IgD-negative memory B cell (primary cell): Measurements from ENCODE around the gene P2RY12. TPM values are rescaled to one million over a fixed set of nuclear protein-coding genes. Genes with fewer than 3 reads are reported as not detected.

Source experiments
- H3K27ac Mint-ChIP-seq, 3 donors: one replicate each; pipeline ENCODE4 v1.8.0; 2020 to 2022; ENCODE audit warnings: mild to moderate bottlenecking in 3 of 3, mixed read lengths in 3 of 3, moderate library complexity in 1 of 3
- H3K27me3 Mint-ChIP-seq: one replicate; pipeline ENCODE4 v1.8.0; 2021; ENCODE audit warnings: mixed read lengths
- H3K36me3 Mint-ChIP-seq: one replicate; pipeline ENCODE4 v1.8.0; 2020; ENCODE audit warnings: mild to moderate bottlenecking, mixed read lengths
- H3K4me1 Mint-ChIP-seq, 3 donors: one replicate each; pipeline ENCODE4 v1.8.0; 2020 to 2022; ENCODE audit warnings: mixed read lengths in 3 of 3, mild to moderate bottlenecking in 1 of 3
- H3K4me3 Mint-ChIP-seq, 4 donors: one replicate each; pipeline ENCODE4 v1.8.0; 2020 to 2022; ENCODE audit warnings: mild to moderate bottlenecking in 4 of 4, mixed read lengths in 4 of 4, moderate library complexity in 3 of 4
- H3K9me3 Mint-ChIP-seq, 3 donors: one replicate each; pipeline ENCODE4 v1.8.0; 2020 to 2021; ENCODE audit warnings: mixed read lengths in 3 of 3, mild to moderate bottlenecking in 1 of 3
- polyA plus RNA-seq: library from polyadenylated mRNA; unstranded; fragments of 300-500 nt; fragmentation: Illumina TruSeq; gene quantifications from one replicate; pipeline ENCODE4 v1.2.3, GENCODE V29; 2021

Gene P2RY12
- polyA plus RNA-seq, 1 donor from 2014 or later = 1.7 TPM

DNA sequence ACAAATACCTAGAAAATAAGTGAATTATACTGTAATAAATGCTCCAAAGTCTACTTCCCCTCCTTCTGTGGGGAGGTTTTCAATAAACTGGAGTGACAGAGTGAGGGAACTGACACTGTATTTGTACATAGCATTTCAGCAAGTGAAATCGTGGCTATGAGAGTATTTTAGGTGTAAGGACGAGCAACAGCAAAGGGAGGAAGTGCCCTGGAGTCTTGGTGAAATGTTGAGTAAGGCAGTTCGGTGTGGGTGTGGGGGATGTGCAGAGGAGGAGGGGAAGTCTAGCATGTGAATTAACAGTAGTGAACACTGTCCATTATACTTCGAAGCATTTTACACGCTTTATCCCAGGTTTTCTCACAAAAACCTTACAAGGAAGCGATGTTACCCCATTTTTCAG is 37.1 kb downstream of the P2RY12 start:
- Mint-ChIP-seq H3K27ac (peak overlapping the region in 1 of 3 donors; percentile 29), H3K36me3 (peaks cover 2% of the 10 kb centered on the region), H3K9me3 (no peaks in the 10 kb centered on the region), H3K4me3 (no peak overlapping the region), H3K27me3 (peaks cover 5% of the 10 kb centered on the region), H3K4me1 (peaks cover 14 to 26% (median 21%) of the 10 kb centered on the region in 3 donors)

GRCh38 chr3:151346292-151346691 is 38.3 kb downstream of the P2RY12 start:
- H3K36me3 Mint-ChIP-seq = peaks cover 2% of the 10 kb centered on the region
- peak overlapping the region in 1 of 3 donors; percentile 80 for H3K27ac Mint-ChIP-seq
- peaks cover 6 to 16% (median 11%) of the 10 kb centered on the region in 3 donors for H3K4me1 Mint-ChIP-seq
- no peak overlapping the region for H3K4me3 Mint-ChIP-seq
- H3K9me3 Mint-ChIP-seq = peaks cover 0 to 2% (median 0%) of the 10 kb centered on the region in 3 donors
- H3K27me3 Mint-ChIP-seq = peaks cover 5% of the 10 kb centered on the region

GRCh38 chr3:151345859-151346258 is 38.7 kb downstream of the P2RY12 start:
- Mint-ChIP-seq H3K27me3 (peaks cover 5% of the 10 kb centered on the region), H3K27ac (peak overlapping the region in 1 of 3 donors; percentile 80), H3K4me1 (peaks cover 2 to 13% (median 8%) of the 10 kb centered on the region in 3 donors), H3K36me3 (peaks cover 2% of the 10 kb centered on the region), H3K9me3 (peaks cover 0 to 2% (median 0%) of the 10 kb centered on the region in 3 donors), H3K4me3 (no peak overlapping the region)

DNA sequence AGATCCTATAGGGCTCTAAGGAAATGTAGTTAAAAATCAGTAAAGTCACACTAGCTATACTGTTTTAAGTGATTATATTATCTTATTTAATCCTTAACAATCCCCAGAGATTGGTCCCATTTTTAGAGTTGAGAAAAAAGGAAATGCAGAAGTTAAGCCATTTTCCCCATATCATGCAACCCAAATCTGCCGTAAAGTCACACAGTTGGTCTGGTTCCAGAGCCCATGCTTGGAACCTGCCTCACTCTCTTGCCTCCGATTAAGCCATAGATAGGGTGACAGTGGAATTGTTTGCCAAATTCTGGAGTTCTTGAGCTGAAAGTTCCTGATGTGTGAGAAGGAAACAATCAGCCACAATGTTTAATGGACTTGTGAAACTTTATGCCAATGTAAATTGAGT is 52.9 kb downstream of the P2RY12 start:
- Mint-ChIP-seq H3K9me3 (no peaks in the 10 kb centered on the region), H3K4me1 (peaks cover 4 to 7% (median 6%) of the 10 kb centered on the region in 3 donors), H3K27ac (no peak overlapping the region), H3K36me3 (no peaks in the 10 kb centered on the region), H3K4me3 (no peak overlapping the region), H3K27me3 (no peaks in the 10 kb centered on the region)

DNA sequence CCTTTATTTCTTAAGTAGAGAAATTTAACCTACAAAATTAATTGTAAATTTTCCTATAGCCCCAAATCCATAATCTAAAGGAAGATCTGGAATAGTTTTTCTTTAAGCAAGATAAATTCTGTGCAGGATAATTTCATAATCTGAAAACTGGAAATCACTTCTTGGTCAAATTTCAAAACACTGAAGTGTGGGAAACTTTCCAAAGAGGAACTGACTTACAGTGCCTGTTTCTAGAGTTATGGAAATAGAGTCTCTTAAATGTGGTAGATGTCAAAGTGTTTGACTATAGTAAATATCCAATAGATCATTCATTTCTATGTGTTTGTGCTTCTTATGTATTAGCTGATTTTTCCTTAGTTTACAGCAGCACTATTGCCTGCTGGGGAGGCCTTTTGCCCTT is 53.7 kb downstream of the P2RY12 start:
- H3K9me3 Mint-ChIP-seq = no peaks in the 10 kb centered on the region
- no peak overlapping the region for H3K4me3 Mint-ChIP-seq
- H3K27me3 Mint-ChIP-seq = no peaks in the 10 kb centered on the region
- H3K36me3 Mint-ChIP-seq = no peaks in the 10 kb centered on the region
- peaks cover 4 to 7% (median 6%) of the 10 kb centered on the region in 3 donors for H3K4me1 Mint-ChIP-seq
- H3K27ac Mint-ChIP-seq = no peak overlapping the region

- peaks cover 4 to 7% (median 6%) of the 10 kb centered on the region in 3 donors for H3K4me1 Mint-ChIP-seq
- H3K9me3 Mint-ChIP-seq = no peaks in the 10 kb centered on the region
- no peaks in the 10 kb centered on the region for H3K36me3 Mint-ChIP-seq
- no peak overlapping the region for H3K27ac Mint-ChIP-seq
- peak overlapping the region in 1 of 4 donors; percentile 28 for H3K4me3 Mint-ChIP-seq
- H3K27me3 Mint-ChIP-seq = no peaks in the 10 kb centered on the region
These were observed 54.2 kb downstream of the P2RY12 start for GRCh38 chr3:151330379-151330778.

DNA sequence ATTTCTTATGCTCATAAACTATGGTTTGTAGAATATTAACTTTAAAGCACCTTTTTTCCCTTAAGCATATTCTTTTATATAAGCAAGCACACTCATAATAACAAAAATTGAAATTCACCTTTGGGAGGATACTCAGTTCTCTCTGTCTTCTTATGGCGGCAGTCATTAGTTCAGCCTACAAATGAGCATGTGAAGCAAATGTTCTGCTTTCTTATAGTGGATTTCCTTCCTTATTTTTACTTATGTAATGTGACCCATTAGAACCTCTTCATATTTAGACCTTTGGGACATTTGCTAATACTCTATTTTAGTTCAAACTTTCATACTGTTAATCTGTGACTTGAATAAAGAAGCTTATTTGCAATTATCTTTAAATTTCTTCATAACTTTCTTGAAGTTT is 55.2 kb downstream of the P2RY12 start, which contains the start of gene P2RY13:
Gene P2RY13, minus strand, starts transcription at position 187 of the 400 bp plus-strand sequence. Its CDS starts 21 bp downstream, at position 166.
- H3K9me3 Mint-ChIP-seq = no peaks in the 10 kb centered on the region
- H3K27ac Mint-ChIP-seq = peak within 1 kb of the TSS in 1 of 3 donors; percentile 2
- no peaks in the 10 kb centered on the region for H3K27me3 Mint-ChIP-seq
- H3K36me3 Mint-ChIP-seq = no peaks in the 10 kb centered on the region
- H3K4me1 Mint-ChIP-seq = peaks cover 4 to 7% (median 6%) of the 10 kb centered on the region in 3 donors
- H3K4me3 Mint-ChIP-seq = peak within 1 kb of the TSS in 3 of 4 donors; percentile 18 to 89 (median 62)

- Mint-ChIP-seq H3K36me3 (no peaks in the 10 kb centered on the region), H3K27ac (peak overlapping the region in 1 of 3 donors; percentile 2), H3K4me3 (peak overlapping the region in 3 of 4 donors; percentile 18 to 89 (median 62))
These were observed 56.1 kb downstream of the P2RY12 start for GRCh38 chr3:151328298-151328995.

DNA sequence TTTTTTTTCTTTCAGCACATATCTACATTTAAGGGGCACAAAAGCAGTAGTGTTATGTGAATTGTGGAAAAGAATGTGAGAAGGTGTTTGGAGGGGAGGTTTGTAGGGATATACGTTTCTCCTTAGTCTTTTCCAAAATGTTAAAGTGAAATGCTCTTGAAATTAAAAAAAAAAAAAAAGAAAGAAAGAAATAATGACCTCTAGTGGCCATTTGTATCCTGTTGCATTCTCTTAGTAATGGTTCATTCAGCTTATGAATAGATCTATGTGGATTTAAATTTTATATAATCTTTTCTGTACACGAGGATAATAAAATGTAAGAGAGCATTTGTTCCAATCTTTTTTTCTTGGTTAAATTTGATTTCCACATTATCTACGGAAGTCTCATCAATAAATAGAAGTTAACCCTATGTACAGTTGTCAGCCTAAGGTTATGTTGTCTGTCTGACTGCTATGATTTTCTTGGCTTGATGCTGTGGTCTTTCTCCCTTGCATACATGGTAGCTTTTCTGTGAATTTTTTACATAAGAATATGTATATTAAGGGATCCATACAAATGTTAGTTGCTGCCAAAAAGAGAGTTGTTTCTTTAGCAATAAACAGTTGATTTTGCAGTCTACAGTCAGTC is 56.9 kb downstream of the P2RY12 start:
- peaks cover 4 to 7% (median 6%) of the 10 kb centered on the region in 3 donors for H3K4me1 Mint-ChIP-seq
- H3K9me3 Mint-ChIP-seq = no peaks in the 10 kb centered on the region
- no peaks in the 10 kb centered on the region for H3K36me3 Mint-ChIP-seq
- H3K4me3 Mint-ChIP-seq = no peak overlapping the region
- peak overlapping the region in 1 of 3 donors; percentile 2 for H3K27ac Mint-ChIP-seq
- no peaks in the 10 kb centered on the region for H3K27me3 Mint-ChIP-seq

More at GRCh38 chr3:151328298-151328995, 56.1 kb downstream of the P2RY12 start:
- no peaks in the 10 kb centered on the region for H3K27me3 Mint-ChIP-seq
- H3K9me3 Mint-ChIP-seq = no peaks in the 10 kb centered on the region
- H3K4me1 Mint-ChIP-seq = peaks cover 4 to 7% (median 6%) of the 10 kb centered on the region in 3 donors

DNA sequence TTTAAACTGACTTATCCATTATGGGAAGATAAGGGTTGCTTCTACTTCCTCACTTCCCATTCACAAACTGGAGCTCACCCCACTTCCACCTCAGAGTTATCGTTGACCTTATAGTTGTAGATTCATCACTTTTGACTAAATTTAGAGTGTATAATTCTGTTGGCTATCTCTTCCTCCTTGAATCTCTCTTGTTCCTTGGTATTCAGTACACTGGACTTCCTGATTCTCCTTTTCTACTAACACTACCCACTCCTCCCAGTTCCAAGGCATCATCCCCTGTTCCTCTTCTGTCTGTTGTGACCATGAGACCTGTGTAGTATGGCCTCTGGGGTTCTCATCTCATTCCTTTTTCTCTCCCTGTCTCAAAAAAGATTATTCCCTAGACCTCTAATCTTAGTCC is 62.0 kb downstream of the P2RY12 start:
- Mint-ChIP-seq H3K27me3 (peaks cover 1% of the 10 kb centered on the region), H3K4me1 (no peaks in the 10 kb centered on the region), H3K4me3 (no peak overlapping the region), H3K36me3 (no peaks in the 10 kb centered on the region), H3K27ac (no peak overlapping the region), H3K9me3 (no peaks in the 10 kb centered on the region)

DNA sequence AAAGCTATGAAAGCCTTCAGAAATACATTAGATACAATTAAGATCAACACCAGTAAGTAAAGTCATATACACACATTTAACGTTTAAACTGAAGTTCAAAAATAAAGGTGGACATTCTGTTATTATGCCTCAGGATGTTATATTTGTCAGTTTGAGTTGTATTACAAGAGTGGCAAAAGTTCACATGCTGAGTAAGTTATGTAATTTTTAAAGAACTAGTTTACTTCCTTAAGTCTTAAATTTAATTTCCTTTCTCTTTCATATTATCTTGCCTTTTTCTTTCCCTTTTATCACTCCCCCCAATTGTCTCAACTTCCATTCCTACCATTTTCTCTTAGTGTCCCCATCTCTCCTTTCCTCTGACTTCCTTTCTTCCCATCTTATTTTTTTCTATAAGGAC is 63.0 kb downstream of the P2RY12 start:
- peaks cover 1% of the 10 kb centered on the region for H3K27me3 Mint-ChIP-seq

GRCh38 chr3:151320131-151320530 is 64.4 kb downstream of the P2RY12 start:
- Mint-ChIP-seq H3K4me1 (no peaks in the 10 kb centered on the region), H3K9me3 (no peaks in the 10 kb centered on the region), H3K27me3 (peaks cover 4% of the 10 kb centered on the region), H3K36me3 (no peaks in the 10 kb centered on the region), H3K4me3 (no peak overlapping the region), H3K27ac (no peak overlapping the region)

More for the DNA sequence above, 63.0 kb downstream of the P2RY12 start:
- Mint-ChIP-seq H3K4me1 (no peaks in the 10 kb centered on the region), H3K36me3 (no peaks in the 10 kb centered on the region), H3K9me3 (no peaks in the 10 kb centered on the region), H3K27ac (no peak overlapping the region), H3K4me3 (no peak overlapping the region)

GRCh38 chr3:151319628-151320027 is 64.9 kb downstream of the P2RY12 start:
- Mint-ChIP-seq H3K4me1 (no peaks in the 10 kb centered on the region), H3K36me3 (no peaks in the 10 kb centered on the region), H3K27me3 (peaks cover 4% of the 10 kb centered on the region), H3K27ac (no peak overlapping the region), H3K9me3 (peaks cover 0 to 2% (median 0%) of the 10 kb centered on the region in 3 donors), H3K4me3 (no peak overlapping the region)

DNA sequence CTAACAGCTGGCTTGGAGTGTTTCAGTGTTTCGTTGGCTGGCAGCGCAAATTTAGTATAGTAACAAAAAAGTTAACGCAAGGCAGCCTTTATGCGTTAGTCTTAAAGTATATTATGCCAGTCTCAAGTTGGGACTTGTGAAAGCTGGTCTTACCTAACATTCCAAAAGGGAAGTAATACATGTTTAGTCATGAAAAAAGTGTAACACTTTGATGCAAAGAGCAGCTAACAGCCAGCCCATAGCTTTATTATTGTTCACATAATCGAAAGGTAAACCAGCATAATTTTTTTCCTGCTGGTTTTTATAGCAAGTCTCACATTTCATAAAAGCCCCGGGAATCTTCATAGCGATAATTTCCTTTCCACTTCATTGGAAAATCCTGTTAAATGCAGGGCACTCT is 65.6 kb downstream of the P2RY12 start:
- Mint-ChIP-seq H3K4me1 (no peaks in the 10 kb centered on the region), H3K9me3 (peaks cover 0 to 2% (median 0%) of the 10 kb centered on the region in 3 donors), H3K4me3 (no peak overlapping the region), H3K27me3 (peaks cover 4% of the 10 kb centered on the region), H3K27ac (no peak overlapping the region), H3K36me3 (no peaks in the 10 kb centered on the region)

GRCh38 chr3:151318313-151318712 is 66.2 kb downstream of the P2RY12 start:
- Mint-ChIP-seq H3K36me3 (no peaks in the 10 kb centered on the region), H3K4me1 (no peaks in the 10 kb centered on the region), H3K9me3 (peaks cover 0 to 2% (median 0%) of the 10 kb centered on the region in 3 donors), H3K27ac (no peak overlapping the region), H3K27me3 (peaks cover 4% of the 10 kb centered on the region), H3K4me3 (no peak overlapping the region)
